ENCODE data around the gene CDT1.

The CDT1 gene

DNA sequence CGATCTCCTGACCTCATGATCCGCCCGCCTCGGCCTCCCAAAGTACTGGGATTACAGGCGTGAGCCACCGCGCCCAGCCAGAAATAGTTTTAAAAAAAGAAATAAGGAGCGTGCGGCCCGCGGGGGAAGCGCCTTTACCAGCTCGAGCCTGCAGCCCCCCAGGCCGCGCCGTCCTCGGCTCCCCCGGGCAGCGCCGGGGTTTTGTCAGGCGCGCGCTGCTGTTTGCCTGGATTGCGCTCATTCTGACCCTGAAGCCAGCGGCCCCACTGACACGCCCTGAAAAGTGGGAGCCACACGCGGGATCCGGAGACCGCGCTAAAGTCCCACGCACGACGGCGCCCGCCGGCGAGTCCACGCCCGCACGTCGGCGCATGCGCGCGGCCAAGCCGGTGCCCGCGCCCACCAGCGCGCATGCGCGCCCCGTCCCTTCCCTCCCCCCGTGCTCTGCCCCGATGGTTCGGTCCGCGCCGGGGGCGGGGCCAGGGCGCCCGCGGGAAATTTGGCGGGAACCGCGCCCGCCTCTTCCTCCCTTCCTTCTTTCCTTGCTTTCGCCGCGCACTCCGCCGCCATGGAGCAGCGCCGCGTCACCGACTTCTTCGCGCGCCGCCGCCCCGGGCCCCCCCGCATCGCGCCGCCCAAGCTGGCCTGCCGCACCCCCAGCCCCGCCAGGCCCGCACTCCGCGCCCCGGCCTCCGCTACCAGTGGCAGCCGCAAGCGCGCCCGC is at the start of gene CDT1:
CDT1 (plus strand) TSS at position 526 of the 724 bp plus-strand sequence; CDS start at position 569, 43 bp downstream.
- peak; percentile 81 for DNase-seq

GRCh38 chr16:88754109-88754911 is 49.3 kb upstream of the CDT1 start:
- no peak for DNase-seq

DNA sequence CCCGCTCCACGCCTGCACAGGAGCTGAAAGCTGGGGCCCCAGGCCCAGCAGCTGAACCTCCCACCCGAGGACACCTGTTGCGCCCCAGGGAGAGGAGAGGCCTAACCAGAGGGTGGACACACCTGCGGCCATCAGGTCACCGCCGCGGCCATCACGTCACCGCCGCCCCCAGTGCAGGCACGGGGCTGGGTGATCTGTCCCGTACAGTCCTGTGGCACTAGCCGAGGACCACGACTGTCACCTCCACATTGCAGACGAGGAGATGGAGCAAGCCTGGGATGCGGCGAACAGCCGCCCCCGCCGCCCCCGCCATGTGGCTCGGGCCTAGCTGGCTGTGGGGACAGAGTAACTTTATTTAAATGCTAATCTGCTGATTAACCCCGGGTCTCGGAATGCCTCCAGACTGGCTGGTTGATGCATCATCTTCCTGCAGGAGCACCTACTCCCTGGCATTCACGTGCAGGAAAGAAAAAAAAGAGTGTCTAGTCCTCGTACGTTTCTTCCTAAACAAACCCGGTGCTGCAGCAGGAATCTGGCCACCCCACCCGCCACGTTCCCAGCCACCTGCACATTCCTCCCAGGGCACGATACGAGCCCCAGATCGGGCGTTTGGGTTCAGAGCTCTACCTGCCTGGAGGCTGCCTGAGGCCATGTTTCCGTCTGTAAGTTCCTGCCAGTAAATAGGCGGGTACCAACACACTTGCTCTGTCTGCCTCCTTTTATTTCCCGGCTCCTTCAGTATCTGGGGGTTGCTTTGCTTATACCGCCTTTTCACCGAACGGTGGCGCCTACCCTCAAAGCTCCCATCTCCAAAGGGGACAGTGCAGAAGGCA is 48.5 kb upstream of the CDT1 start:
- DNase-seq, result no peak

- no peak for DNase-seq
Measured at GRCh38 chr16:88755745-88756443, 47.7 kb upstream of the CDT1 start.

GRCh38 chr16:88758227-88758943 is 45.2 kb upstream of the CDT1 start:
- DNase-seq, result no peak

- no peak for DNase-seq
Measured at GRCh38 chr16:88758944-88759244, 44.7 kb upstream of the CDT1 start.

DNA sequence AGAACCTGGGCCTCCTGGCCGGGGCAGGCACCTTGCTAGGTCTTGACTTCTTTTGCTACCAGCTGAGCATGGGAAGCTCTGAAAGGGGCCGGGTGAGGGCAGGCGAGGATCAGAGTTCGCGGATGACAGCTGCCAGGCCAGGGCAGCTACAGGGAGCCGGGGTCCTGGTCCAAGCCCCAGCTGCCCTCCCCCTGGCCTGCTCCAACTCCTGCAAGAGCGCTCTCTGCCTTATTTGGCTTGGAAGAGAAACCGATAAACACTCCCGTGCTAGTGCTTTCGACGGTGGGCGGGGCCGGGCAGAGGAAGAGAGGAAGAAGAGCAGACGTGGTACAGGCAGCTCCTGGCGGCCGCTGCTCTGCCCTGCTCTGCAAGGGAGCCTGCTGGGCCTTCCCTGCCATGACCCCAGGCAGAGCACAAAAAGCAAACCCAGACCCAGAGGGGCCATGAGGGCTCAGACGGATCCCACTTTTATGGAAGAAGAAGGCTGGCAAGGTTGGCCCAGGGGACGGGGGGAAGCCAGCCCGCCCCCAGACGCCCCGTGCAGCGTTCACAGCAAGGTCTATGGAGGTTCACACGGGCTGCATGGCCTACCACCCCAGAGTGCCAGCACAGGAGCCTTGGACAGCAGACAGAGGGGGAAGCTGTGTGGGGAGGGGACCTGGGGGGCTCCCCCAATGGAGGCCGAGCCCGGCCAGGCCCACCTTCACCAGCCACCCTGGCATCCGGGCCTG is 44.2 kb upstream of the CDT1 start:
- DNase-seq, result no peak

- no peak for DNase-seq
Measured at GRCh38 chr16:88759976-88760350, 43.6 kb upstream of the CDT1 start.

DNA sequence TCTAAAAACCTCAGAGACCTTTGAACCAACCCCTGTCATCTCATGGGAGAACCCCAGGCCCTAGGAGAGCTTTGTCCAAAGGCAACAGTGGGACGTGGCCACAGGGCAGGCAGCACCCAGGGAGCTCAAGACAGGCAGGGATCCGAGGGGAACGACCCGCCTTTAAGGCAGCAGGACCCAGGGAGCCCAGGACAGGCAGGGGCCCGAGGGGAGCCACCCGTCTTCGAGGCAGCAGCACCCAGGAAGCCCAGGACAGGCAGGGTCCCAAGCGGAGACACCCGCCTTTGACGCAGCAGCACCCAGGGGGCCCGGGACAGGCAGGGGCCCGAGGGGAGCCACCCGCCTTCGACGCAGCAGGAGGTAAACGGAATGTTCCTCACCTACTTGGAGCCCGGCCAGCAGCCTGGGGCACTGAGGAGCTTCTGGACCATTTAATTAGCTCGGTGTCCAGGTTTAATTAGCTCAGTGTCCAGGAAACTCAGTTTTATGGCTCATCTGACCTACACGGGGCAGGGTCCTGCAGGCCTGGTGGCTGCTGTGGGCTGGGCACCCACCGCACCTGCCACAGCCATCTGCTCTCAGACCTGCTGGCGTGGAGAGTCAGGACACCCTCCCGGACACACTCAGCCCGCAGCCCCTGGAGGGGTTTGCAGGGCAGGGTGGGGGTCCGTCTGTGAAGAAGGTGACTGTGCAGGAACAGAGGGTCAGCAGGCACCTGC is 43.0 kb upstream of the CDT1 start:
- no peak for DNase-seq

DNA sequence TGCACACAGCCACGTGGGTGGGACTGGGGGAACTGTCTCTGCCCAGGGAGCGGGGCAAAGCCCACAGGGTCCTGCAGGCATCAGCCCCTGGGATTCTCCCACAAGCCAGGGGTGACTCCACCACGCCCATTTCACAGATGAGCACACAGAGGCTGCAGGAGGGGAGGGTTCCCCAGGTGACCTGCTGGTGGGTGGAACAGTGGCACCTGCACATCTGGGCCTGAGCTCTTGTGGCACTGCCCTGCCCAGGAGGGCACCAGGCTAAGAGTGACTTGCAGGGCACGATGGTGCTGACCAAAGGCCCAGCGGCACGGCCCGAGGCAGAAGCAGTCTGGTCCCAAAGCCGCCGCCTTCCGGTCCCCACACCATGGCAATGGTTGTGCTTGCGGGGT is 42.5 kb upstream of the CDT1 start:
- DNase-seq, result no peak

GRCh38 chr16:88761830-88762229 is 41.8 kb upstream of the CDT1 start:
- no peak for DNase-seq

DNA sequence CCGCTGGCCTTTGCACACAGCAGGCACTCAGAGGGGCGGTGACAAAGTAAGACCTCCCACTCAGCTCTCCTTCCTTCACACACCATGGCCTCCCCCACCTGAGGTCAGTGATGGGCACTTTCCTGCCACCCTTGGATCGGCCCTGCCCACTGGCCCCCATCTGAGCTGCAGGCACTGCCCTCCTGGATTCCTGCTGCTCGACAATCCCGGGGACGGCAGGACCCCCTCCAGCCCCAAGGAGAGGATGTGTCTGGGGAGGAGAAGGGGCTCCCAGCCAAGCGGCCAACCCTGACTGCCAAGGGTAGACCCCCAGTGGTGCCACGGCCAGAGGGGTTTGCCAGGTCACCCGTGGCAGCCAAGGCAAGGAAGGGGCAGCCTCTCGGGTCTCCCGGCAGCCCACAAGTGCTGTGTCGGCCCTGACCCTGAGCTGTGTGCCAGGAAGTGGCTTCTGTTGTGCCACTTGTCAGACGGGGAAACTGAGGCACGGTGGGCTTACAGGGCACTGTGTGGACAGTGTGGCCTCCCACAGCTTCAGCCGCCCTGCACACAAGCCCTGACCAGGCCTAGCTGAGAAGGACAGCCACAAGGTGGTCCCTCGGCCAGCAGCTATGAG is 41.2 kb upstream of the CDT1 start:
- DNase-seq, result no peak

GRCh38 chr16:88762941-88763340 is 40.6 kb upstream of the CDT1 start:
- DNase-seq, result no peak

- DNase-seq, result no peak
Measured at GRCh38 chr16:88763502-88764053, 40.0 kb upstream of the CDT1 start.

- DNase-seq, result no peak
Measured at GRCh38 chr16:88764080-88764479, 39.5 kb upstream of the CDT1 start.

- DNase-seq, result no peak
Measured at GRCh38 chr16:88764913-88765349, 38.7 kb upstream of the CDT1 start.

GRCh38 chr16:88766975-88767374 is 36.6 kb upstream of the CDT1 start:
- DNase-seq, result no peak

- DNase-seq, result no peak
Measured at GRCh38 chr16:88767546-88768070, 36.0 kb upstream of the CDT1 start.

DNA sequence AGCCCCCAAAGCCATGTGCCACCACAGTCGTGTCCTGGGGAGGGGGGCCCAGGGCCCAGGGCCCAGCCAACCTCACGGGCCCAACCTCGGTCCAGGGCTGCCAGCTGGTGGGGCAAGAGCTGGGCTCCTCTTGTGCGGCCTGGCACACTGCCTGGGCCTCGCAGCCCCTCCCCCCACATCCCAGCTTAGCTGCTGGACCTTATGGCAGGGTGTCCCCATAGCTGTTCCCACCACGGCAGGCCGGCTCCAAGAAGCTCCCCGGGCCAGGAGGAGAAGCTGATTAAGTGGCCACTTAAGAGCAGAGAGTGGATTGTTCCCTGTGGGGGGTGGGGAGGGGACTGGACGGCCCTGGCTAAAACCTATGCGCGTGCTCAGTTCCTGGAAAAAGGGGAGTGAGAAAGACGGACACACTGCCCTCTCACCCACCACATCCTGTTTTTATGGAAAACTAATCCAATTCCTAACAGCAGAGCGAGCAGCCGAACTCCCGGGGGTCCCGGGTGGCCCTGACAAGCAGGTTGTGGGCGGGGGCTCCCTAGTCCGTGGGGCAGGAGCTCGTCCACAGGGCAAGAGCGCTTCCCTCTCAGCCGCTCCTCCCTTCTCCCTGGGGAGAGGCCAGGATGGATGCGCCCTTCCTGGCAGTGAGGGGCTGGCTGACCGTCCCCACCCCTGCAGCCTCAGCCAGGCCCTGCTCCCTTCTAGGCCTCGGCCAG is 35.4 kb upstream of the CDT1 start:
- DNase-seq, result no peak
